Prostate gland (tissue), 2 donors: Measurements from ENCODE around the gene NT5DC1.

Source experiments
- POLR2A ChIP-seq: fragments of 450-650 bp; IDR thresholded peaks from one replicate; pipeline ENCODE4 v1.6.1; 2016; ENCODE audit warnings: antibody characterized with exemption, mild to moderate bottlenecking
- TF ChIP-seq, protein P1 (sequence below), 4 experiments: fragments of 200-600 bp in 2 of 4; fragments of 450-650 bp in 2 of 4; sonication (generic) in 2 of 4; IDR thresholded peaks; 1 replicate in 3 of 4; 2 replicates in 1 of 4; pipeline ENCODE4 v1.5.1; 2016 to 2019; ENCODE audit warnings: antibody characterized with exemption in 4 of 4, mild to moderate bottlenecking in 2 of 4, moderate library complexity in 2 of 4

DNA sequence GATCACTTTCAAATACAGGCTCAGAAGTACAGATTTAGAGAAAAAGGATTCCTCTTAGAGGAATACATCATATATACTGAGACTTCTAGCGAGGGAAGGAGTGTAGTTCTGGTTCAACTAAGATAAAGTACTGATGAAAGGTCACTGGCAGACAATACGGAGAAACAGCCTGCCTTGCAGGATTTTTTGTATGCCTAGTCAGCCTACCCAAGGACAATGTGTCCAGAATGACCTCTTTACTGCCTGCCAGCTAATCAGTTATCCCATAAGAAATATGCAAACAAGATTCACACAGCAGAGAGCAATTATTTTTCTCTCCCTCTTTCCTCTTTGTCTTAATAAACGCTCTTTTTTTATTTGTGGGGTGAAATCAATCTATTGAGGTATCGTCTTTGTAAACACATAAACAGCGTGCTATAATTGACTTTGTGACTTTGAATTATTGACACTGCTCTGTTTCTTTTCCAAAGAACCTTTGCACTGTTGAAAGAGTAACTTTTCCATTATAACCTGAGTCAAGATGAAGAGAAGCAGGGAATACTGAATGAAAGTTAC, 154.7 kb downstream of the NT5DC1 start:
- TF ChIP-seq POLR2A: no peak
- TF ChIP-seq, protein P1, sequence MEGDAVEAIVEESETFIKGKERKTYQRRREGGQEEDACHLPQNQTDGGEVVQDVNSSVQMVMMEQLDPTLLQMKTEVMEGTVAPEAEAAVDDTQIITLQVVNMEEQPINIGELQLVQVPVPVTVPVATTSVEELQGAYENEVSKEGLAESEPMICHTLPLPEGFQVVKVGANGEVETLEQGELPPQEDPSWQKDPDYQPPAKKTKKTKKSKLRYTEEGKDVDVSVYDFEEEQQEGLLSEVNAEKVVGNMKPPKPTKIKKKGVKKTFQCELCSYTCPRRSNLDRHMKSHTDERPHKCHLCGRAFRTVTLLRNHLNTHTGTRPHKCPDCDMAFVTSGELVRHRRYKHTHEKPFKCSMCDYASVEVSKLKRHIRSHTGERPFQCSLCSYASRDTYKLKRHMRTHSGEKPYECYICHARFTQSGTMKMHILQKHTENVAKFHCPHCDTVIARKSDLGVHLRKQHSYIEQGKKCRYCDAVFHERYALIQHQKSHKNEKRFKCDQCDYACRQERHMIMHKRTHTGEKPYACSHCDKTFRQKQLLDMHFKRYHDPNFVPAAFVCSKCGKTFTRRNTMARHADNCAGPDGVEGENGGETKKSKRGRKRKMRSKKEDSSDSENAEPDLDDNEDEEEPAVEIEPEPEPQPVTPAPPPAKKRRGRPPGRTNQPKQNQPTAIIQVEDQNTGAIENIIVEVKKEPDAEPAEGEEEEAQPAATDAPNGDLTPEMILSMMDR (IDR thresholded peaks at IDR 0.05): no peak
